GM19467 (cell line): ENCODE measurements around the gene RPS2.
"Not testable (repeated sequence)": the region's sequence is repeated elsewhere in the genome, so short reads cannot be mapped to it uniquely, and the experiment has no call there.

Source experiments
- ATAC-seq: cut with Tn5 transposase; IDR thresholded peaks from one replicate; pipeline ENCODE4 v1.9.1; 2021; ENCODE audit warnings: mild to moderate bottlenecking, moderate library complexity; ENCODE audit not compliant: unreplicated experiment

RPS2 gene

GRCh38 chr16:1920727-1921171, 43.9 kb downstream of the RPS2 start:
- no peak for ATAC-seq

DNA sequence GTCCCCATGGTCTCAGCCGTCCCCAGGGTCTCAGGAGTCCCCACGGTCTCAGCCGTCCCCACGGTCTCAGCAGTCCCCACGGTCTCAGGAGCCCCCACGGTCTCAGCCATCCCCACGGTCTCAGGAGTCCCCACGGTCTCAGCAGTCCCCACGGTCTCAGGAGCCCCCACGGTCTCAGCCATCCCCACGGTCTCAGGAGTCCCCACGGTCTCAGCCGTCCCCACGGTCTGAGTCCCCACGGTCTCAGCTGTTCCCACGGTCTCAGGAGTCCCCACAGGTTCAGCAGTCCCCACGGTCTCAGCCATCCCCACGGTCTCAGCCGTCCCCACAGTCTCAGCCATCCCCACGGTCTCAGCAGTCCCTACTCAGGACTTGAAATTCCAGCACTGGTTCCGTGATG, 44.5 kb downstream of the RPS2 start:
- not testable (repeated sequence) for ATAC-seq

DNA sequence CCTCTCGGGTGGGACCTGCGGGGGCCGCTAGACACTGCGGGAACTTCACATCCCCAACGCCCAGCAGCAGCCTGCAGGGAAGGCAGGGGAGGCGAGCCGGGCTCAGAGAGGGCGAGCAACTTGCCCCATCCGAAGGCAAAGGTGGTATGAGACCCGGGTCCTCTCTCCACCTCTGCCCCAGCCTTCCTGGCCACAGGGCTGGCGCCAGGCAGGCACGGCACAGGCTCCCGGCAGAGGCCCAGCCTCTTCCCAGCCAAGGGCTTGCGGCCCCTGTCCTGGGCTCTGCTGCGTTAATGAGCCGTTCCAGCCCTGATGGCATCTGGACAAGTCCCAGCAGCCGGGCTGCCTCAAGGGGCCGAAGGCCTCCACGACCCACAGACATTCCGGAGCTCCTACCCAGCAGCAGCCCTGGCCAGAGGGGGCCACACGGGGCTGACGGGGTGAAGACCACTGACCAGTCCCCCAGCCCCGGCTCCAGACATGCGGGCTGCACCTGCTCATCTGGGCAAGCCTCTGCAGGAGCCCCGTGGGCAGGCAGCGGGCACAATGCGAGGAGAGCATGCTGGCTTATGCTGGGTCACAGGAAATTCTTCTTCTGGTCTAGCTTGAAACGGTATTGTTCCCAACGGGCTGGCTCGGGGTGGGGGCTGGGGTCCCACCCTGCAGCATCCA, 45.2 kb downstream of the RPS2 start:
- no peak for ATAC-seq

DNA sequence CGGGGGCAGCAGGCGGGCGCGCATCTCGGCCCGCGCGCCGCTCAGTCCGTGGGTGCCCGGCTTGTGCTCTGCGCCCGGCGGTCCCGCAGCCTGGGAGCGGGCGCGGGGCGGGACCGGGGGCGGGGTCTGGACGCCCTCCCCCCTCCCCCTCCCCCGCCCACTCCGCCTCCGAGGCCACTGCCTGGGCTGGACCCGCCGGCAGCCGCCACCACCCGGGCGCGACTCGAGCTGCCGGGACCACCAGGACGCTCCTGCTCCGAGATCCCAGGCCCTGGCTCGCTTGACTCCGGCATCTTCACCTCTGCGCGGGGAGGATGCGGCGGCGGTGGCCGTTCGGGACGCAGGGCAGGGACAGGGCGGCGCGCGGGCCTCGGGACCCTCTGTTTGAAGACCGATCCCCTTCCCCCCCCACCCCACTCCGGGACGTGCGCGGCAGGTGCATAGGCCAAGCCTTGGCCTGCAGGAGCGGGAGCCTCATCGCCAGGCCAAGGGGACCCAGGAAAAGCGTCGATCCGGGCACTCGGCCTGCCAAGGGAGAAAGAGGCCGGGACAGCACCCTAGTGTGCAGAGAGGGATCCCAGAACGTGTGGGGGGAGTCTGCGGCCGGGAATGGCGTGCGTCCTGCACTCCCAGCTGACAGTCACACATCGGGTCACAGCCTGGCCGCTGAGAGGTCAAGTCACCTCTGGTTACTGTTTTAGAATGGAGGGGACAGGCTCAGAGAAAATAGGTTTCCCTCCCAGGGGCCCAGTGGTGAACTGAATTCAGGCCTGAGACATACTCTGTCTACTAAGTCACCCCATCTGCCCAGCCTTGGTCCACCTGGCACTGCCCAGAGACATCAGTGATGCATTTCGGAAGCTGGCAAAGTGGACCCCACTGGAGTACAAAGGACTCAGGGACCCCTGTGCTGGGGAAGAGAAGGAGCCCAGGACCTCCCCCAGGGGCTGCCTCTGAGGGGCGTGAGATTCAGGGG, 46.0 kb downstream of the RPS2 start, which contains the start of gene HS3ST6:
HS3ST6 (minus strand) TSS at position 65 of the 976 bp plus-strand sequence. CDS start 92 bp downstream, outside the sequence.
- no peak for ATAC-seq

DNA sequence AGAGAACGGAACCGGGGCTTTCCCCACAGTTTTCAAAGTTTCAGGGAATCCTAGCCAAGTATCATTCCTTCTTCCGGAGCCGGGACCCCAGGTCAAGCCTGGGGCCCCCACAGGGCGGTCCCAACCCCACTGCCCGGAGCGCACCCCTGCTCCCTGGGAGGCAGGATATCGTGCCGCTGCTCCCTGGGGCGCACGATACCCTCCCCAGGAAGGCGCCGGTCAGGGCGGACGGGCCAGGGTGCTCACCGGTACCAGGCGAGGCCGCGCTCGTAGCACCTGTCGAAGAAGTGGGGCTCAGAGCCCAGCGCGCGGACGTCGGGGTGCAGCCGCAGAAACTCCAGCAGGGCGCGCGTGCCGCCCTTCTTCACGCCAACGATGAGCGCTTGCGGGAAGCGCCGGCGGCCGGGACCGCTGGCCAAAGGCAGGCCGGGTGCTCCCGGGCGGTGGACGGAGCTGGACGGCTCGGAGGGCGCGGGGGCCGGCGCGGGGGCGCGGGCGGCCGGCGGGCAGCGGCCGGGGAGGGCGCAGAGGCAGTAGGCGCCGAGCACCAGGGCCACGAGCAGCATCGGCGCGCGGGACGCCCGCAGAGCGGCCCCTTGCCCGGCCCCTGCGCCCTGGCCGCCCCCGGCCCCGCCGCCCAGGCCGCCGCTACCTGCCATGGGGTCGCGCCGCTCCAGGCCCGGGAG, 46.8 kb downstream of the RPS2 start:
- no peak for ATAC-seq

GRCh38 chr16:1917056-1917664, 47.5 kb downstream of the RPS2 start:
- no peak for ATAC-seq

- no peak for ATAC-seq
Measured at GRCh38 chr16:1916640-1916990, 48.0 kb downstream of the RPS2 start.

- ATAC-seq = no peak
Measured at GRCh38 chr16:1915732-1916639, 48.6 kb downstream of the RPS2 start.

- no peak for ATAC-seq
Measured at GRCh38 chr16:1914988-1915387, 49.6 kb downstream of the RPS2 start.

DNA sequence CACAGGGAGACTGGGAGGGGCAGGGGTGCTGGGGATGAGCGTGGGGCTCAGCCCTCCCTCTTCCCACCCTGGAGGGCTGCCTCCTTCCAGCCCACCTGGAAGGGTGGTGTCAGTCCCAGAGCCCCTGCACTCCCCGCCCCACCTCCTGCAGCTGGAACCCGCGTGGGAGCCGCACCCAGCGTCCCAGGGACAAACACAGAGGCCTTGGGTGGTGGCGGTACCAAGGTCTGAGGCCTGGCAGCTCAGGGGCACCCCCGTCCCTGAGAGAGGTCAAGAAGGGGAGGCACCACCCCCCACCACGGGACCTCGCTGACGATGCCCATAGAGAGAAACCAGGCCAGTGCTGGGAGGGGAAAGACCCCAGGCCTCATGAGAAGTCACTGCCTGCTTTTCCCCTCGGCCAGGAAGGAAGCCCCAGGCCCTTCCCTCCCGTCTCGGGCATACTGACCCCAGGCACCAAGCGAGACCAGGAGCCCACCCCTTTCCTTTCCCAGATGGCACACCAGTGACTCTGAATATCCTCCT, 50.5 kb downstream of the RPS2 start:
- no peak for ATAC-seq

DNA sequence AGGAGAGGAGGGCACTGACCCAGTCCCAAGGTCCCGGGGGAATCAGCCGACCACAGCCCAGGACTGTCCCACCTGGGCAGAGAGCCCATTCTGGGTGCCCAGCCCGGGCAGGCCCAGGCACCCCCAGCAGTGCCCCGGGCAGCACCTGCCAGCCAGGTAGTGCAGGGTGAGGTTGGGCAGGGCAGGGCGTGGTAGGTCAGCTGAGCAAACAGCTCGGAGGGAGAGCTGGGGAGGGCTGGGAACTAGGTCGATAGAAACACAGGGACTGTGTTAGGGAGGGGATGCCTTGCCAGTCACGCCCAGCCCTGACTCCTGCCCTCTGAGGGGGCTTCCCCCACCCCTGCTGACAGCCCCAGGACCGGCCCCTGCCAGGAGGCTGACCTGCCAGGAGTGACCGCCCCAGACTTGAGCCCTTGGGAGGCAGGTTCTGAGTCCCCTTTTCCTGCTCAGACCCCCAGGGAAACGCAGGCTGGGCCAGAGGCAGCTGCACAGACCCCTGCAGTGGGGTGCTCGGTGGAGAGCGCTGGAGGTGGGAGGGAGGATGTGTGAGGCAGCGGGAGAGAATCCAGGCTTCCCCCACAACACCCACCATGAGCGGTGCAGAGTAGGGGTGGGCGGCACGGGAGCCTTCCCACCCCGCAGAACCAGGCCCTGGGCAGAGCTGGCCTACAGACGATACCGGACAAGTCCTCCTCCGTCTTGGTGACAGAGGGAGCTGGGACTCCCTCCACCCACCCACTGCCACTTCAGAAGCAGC, 51.1 kb downstream of the RPS2 start:
- ATAC-seq = no peak

GRCh38 chr16:1912215-1912543, 52.4 kb downstream of the RPS2 start:
- no peak for ATAC-seq
